Mucosa of stomach (tissue), 1 donor: ENCODE data around the gene AVL9.

Experiments
- H3K27me3 ChIP-seq: one replicate; pipeline ENCODE4 v1.7.0; 2013; ENCODE audit warnings: mild to moderate bottlenecking, low read length; ENCODE audit not compliant: control insufficient read depth, insufficient read depth
- H3K36me3 ChIP-seq: one replicate; pipeline ENCODE4 v1.7.0; 2013; ENCODE audit warnings: low read length; ENCODE audit not compliant: control insufficient read depth, insufficient read depth
- H3K4me1 ChIP-seq: one replicate; pipeline ENCODE4 v1.7.0; 2013; ENCODE audit warnings: mild to moderate bottlenecking, low read length; ENCODE audit not compliant: control insufficient read depth, insufficient read depth
- H3K4me3 ChIP-seq: one replicate; pipeline ENCODE4 v1.7.0; 2013; ENCODE audit warnings: low read length
- H3K9ac ChIP-seq: one replicate; pipeline ENCODE4 v1.7.0; 2013; ENCODE audit warnings: mild to moderate bottlenecking, low read length, moderate library complexity
- H3K9me3 ChIP-seq: one replicate; pipeline ENCODE4 v1.7.0; 2013; ENCODE audit warnings: mild to moderate bottlenecking, low read length, moderate library complexity; ENCODE audit not compliant: control insufficient read depth
- donor health status: Pancreatic carcinoma.

AVL9 gene

GRCh38 chr7:32539919-32540531 is 44.7 kb downstream of the AVL9 start:
- Histone ChIP-seq H3K36me3 (no peaks in the 10 kb centered on the region), H3K27me3 (no peaks in the 10 kb centered on the region), H3K4me1 (no peaks in the 10 kb centered on the region), H3K9ac (no peak overlapping the region), H3K9me3 (no peaks in the 10 kb centered on the region), H3K4me3 (no peak overlapping the region)

- H3K9ac ChIP-seq = no peak overlapping the region
- H3K36me3 ChIP-seq = peaks cover 3% of the 10 kb centered on the region
Observed at GRCh38 chr7:32542595-32542994, 47.3 kb downstream of the AVL9 start.

GRCh38 chr7:32559480-32559879 is 64.2 kb downstream of the AVL9 start:
- Histone ChIP-seq H3K4me3 (no peak overlapping the region), H3K27me3 (no peaks in the 10 kb centered on the region), H3K4me1 (no peaks in the 10 kb centered on the region), H3K9me3 (no peaks in the 10 kb centered on the region), H3K9ac (no peak overlapping the region), H3K36me3 (no peaks in the 10 kb centered on the region)

More at GRCh38 chr7:32542595-32542994, 47.3 kb downstream of the AVL9 start:
- Histone ChIP-seq H3K9me3 (no peaks in the 10 kb centered on the region), H3K4me3 (no peak overlapping the region), H3K27me3 (no peaks in the 10 kb centered on the region), H3K4me1 (no peaks in the 10 kb centered on the region)

DNA sequence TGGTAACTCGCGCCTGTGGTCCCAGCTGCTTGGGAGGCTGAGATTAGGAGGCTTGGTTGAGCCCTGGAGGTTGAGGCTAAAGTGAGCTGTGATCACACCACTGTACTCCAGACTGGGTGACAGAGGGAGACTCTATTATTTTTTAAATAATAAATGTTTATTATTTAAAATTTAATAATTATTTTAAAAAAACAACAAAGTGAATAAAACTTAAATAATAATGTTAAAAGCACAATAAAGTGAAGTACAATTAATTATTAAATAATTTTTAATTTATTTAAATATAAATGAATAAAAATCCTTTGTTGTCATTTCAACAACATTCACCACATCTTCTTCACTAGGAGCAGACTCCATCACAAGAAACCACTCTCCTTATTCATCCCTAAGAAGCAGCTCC is 64.8 kb downstream of the AVL9 start:
- Histone ChIP-seq H3K9me3 (no peaks in the 10 kb centered on the region), H3K9ac (no peak overlapping the region), H3K4me3 (no peak overlapping the region), H3K36me3 (no peaks in the 10 kb centered on the region), H3K4me1 (no peaks in the 10 kb centered on the region), H3K27me3 (no peaks in the 10 kb centered on the region)

DNA sequence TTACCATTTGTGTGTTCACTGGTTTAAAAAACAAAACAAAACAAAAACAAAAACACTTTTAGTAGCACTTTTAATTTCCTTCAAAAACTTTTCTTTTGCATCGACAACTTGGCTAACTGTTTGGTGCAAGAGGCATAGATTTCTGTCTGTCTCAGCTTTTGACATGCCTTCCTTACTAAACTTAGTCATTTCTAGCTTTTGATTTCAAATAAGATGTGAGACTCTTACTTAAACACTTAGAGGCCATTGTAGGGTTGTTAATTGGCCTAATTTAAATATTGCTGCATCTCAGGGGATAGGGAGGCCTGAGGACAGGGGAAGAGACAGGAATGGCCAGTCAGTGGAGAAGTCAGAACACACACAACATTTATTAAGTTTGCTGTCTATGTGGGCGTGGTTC is 66.3 kb downstream of the AVL9 start:
- H3K36me3 ChIP-seq = no peaks in the 10 kb centered on the region
- no peak overlapping the region for H3K9ac ChIP-seq
- no peaks in the 10 kb centered on the region for H3K27me3 ChIP-seq
- H3K4me3 ChIP-seq = no peak overlapping the region
- no peaks in the 10 kb centered on the region for H3K4me1 ChIP-seq
- H3K9me3 ChIP-seq = no peaks in the 10 kb centered on the region

DNA sequence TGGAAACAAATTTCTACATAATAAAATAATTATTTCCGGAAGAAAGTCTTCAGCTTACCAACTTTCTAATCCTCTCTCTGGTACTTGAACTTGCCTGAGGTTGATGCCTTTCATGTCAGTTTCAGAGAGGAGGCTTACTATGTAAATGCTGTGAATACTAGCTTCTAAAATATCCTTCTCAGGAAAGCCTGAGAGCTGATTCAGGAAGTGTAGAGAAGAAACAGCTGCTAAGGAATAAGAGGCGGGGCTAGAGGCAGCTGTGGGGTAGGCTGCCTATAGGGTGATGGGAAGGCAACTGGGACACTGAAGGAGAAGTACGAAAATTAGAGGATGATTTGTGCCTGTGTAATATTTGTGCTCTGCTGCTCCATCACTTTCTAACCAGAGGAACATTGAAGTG is 69.3 kb downstream of the AVL9 start:
- Histone ChIP-seq H3K9me3 (no peaks in the 10 kb centered on the region), H3K36me3 (no peaks in the 10 kb centered on the region), H3K27me3 (no peaks in the 10 kb centered on the region), H3K4me3 (no peak overlapping the region), H3K9ac (no peak overlapping the region), H3K4me1 (no peaks in the 10 kb centered on the region)

DNA sequence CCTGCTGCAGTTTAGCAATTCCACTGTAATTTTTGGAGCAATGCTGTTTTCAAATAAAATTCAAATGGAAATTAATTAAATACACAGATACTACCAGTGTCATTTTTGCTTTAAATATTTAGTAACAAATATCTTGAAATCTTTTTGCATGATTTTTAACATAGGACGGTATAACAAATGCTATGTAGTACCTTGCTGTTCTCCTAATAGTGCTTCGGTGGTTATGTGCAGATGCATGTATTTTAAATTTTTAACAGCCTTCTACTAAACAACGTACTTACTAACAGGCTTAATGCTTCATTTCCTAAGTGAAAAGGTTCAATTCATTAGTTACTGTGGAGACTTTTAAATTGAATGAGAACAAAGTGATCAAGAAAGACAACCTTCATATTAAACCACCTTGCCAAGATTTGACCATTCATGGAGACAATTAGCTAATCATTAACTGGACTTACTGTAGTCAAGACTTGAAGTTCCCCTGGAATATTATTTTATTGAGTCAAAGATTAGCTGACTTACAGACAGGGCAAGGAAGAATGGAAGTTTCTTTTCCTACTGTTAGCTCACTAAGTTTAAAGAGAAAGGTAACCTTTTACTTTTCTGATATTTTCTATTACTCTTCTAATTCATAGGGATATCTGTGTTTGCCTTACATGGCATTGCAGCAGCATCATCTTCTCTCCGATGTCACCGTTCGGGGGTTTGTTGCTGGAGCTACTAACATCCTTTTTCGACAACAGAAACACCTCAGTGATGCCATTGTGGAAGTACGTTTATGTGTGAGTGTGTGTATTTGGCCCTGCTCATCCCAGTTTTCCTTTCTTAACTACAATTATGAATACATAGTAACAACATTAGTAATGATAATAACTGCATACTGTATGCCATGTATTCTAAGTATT is 74.3 kb downstream of the AVL9 start:
- no peak overlapping the region for H3K4me3 ChIP-seq
- no peaks in the 10 kb centered on the region for H3K4me1 ChIP-seq
- peaks cover 6% of the 10 kb centered on the region for H3K36me3 ChIP-seq
- no peak overlapping the region for H3K9ac ChIP-seq
- H3K27me3 ChIP-seq = no peaks in the 10 kb centered on the region
- no peaks in the 10 kb centered on the region for H3K9me3 ChIP-seq

GRCh38 chr7:32573110-32573687 is 77.9 kb downstream of the AVL9 start:
- H3K9ac ChIP-seq = no peak overlapping the region
- no peaks in the 10 kb centered on the region for H3K9me3 ChIP-seq
- peaks cover 6% of the 10 kb centered on the region for H3K36me3 ChIP-seq
- no peaks in the 10 kb centered on the region for H3K27me3 ChIP-seq
- H3K4me1 ChIP-seq = no peaks in the 10 kb centered on the region
- no peak overlapping the region for H3K4me3 ChIP-seq

DNA sequence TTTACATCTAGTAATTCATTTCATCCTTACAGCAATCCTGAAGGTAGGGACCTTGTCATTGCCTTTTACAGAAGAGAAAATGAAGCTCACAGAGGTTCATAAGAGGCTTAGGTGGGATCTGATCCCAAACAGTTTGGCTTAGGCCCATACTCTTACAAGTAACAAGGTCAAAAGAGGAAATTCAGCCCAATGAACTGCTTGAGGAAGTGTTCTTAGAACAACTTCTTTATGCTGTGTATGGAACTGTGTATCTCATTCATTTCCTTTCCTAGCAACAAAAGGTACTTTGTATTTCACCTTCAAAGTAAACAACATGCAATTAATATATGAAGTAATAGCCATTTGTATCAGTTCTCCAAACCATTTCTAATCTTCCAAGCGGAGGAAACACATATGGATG is 79.3 kb downstream of the AVL9 start:
- Histone ChIP-seq H3K27me3 (no peaks in the 10 kb centered on the region), H3K9ac (no peak overlapping the region), H3K9me3 (no peaks in the 10 kb centered on the region), H3K36me3 (peaks cover 6% of the 10 kb centered on the region), H3K4me1 (no peaks in the 10 kb centered on the region), H3K4me3 (no peak overlapping the region)

DNA sequence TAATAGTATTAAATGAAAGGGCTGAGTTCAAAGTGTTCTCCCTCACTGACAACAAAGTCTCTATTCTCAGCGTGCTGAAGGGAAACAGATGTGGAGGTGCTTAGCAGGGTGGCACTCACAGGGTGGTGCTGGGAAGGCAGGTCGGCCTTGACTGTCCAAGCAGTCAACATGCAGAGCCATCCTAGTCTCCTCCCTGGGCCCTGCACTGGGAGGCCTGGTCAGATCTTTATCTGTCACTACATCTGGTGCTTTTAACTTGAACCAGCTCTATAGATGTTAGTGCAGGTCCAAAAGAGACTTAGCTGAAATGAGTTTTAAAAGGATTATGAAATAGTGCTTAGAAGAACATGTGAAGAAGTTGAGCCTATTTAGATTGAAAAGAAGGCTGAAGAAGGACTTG is 82.1 kb downstream of the AVL9 start:
- peaks cover 6% of the 10 kb centered on the region for H3K36me3 ChIP-seq

DNA sequence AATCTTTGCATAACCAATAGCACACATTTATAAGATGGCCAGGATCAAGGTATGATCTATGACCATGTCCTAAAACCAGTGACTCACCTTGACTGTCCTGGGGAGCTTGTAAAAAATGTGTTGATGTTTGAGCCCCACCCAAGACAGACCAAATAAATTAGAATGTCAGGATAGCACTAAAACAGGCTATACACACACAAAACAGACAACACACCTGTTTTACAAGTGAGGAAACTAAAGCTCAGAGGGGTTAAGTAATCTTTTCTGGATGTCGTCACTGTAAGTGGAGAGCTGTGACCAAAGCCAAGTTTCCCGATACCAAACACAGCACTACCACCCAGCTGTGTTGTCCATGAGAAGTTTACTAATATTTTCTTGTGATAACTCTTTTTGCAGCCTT is 84.5 kb downstream of the AVL9 start:
- Histone ChIP-seq H3K4me3 (no peak overlapping the region), H3K9me3 (no peaks in the 10 kb centered on the region), H3K27me3 (no peaks in the 10 kb centered on the region), H3K4me1 (no peaks in the 10 kb centered on the region), H3K36me3 (no peaks in the 10 kb centered on the region), H3K9ac (no peak overlapping the region)

More for the DNA sequence above, 82.1 kb downstream of the AVL9 start:
- H3K9ac ChIP-seq = no peak overlapping the region
- no peaks in the 10 kb centered on the region for H3K9me3 ChIP-seq
- H3K4me1 ChIP-seq = no peaks in the 10 kb centered on the region
- no peaks in the 10 kb centered on the region for H3K27me3 ChIP-seq
- no peak overlapping the region for H3K4me3 ChIP-seq

DNA sequence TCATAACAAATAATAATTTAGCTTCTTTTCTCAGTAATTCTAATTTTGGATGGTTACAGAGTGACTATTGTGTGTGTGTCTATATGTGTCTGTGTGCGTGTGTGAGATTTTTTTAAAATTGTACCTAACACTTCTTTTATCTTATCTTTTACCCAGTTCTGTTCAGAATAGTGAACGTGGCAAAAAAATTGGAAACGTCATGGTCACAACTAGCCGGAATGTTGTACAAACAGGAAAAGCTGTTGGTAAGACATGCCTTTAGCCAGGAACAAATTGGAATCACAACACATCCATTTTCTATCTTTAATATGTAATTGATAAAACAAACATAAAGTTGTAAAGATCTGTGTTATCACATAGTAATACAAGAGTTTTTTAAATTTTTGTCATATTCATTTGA is 85.4 kb downstream of the AVL9 start:
- no peak overlapping the region for H3K4me3 ChIP-seq
- H3K9me3 ChIP-seq = no peaks in the 10 kb centered on the region
- H3K4me1 ChIP-seq = no peaks in the 10 kb centered on the region
- no peak overlapping the region for H3K9ac ChIP-seq
- H3K27me3 ChIP-seq = no peaks in the 10 kb centered on the region
- H3K36me3 ChIP-seq = peaks cover 2% of the 10 kb centered on the region
